HG03469 (cell line): ENCODE measurements around the gene EPSTI1.
"Not testable (repeated sequence)": the region's sequence is repeated elsewhere in the genome, so short reads cannot be mapped to it uniquely, and the experiment has no call there.

Experiments
- ATAC-seq: cut with Tn5 transposase; IDR thresholded peaks from one replicate; pipeline ENCODE4 v1.9.1; 2021; ENCODE audit warnings: mild to moderate bottlenecking, moderate library complexity, moderate number of reproducible peaks; ENCODE audit not compliant: unreplicated experiment

EPSTI1 gene

DNA sequence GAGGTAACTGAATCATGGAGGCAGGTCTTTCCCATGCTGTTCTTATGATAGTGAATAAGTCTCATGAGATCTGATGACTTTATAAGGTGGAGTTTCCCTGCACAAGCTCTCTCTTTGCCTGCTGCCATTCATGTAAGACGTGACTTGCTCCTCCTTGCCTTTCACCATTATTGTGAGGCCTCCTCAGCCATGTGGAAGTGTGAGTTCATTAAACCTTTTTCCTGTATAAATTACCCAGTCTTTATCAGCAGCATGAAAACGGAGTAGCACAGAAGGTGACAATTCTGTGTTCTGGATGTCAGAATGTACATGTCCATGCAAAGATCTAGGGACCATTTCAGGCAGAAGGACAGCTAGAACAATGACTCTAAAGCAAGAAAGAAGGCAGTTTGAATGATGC is 129.7 kb downstream of the EPSTI1 start:
- ATAC-seq, result not testable (repeated sequence)

DNA sequence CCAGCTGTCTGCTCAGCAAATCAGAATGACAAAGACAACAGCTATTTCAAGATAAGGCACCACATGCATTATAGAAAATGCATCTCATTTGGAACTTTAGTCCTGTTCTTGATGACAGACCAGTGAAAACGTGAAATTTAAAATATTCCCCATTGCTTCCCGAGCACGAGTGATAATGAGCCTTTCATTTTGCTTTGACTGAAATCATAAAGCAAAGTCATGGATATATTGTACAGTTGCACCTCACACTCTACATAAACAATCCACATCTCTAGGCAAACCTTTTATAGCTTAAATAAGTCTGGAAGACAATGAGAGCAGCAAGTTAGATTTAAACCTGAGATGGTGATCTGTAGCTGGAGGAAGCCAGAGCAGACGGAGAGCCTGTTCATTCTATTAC is 131.6 kb downstream of the EPSTI1 start:
- ATAC-seq, result no peak

DNA sequence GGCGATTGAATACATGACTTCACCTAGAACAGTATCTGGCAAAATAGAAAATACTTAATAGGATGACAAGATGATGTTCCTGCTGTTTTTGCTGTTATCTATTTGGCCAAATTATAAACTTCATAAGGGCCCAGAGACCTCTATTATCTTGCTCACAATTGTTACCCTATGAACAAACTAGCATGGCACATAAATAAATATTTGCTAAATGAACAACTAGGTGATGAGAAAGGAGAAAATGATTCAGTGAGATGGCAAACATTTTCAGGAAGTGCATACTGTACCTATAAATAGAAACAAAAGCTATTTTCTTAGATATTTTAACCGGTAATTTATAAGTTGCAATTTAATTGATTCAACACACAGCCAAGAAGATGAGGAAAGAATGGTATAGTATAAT is 132.3 kb downstream of the EPSTI1 start:
- ATAC-seq, result no peak

DNA sequence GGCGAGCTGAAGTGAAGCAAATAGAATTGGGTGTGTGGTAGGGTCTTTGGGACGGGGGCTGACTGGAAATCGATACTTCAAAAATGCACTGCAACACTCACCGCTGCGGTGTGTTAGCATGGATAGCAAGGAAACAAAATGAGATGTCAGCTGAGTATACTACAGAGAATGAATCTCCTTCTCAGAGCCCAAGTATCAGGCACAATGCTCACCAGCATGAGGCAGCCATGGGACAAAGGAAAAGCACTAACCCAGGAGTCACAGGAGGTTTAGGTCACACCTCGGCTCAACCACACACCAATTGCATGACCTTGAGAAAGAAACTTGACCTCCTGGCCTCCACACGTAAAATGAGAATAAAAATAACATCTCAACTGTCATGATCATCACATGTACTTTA is 136.6 kb downstream of the EPSTI1 start:
- no peak for ATAC-seq

DNA sequence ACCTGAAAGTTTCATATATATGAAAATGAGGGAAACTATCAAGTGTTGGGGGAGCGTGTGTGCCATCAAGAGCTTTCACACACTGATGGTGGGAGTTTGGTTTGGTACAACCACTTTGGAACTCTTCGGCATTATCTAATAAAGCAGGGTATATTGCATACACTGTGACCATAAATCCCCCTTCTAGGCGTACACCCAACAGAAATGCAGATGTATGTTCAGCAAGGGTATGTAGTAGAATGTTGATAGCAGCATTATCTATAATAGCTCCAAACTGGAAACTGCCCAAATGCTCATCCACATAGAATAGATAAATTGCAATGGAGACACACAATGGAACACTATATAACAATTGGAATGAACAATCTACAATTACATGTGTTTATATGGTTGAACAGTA is 139.9 kb downstream of the EPSTI1 start:
- ATAC-seq, result no peak

DNA sequence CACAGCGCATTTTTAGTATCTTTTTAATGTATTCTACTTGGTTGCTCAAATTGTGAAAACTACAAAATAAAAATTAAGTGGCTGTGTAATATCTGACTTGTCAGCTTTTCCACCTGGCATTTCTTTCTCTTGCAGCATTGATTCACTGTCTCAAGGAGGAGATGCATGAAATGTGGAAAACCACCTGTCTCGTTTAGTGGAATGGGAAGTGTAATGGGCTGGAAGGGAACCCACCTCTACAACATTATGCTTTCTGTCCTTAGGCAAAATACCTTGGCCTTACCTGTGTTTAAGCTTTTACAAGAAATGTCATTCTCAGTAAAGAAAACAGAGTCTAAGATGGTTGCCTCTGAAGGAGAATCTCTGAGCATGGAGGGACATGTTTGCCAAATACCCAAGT is 142.8 kb downstream of the EPSTI1 start:
- ATAC-seq, result no peak

DNA sequence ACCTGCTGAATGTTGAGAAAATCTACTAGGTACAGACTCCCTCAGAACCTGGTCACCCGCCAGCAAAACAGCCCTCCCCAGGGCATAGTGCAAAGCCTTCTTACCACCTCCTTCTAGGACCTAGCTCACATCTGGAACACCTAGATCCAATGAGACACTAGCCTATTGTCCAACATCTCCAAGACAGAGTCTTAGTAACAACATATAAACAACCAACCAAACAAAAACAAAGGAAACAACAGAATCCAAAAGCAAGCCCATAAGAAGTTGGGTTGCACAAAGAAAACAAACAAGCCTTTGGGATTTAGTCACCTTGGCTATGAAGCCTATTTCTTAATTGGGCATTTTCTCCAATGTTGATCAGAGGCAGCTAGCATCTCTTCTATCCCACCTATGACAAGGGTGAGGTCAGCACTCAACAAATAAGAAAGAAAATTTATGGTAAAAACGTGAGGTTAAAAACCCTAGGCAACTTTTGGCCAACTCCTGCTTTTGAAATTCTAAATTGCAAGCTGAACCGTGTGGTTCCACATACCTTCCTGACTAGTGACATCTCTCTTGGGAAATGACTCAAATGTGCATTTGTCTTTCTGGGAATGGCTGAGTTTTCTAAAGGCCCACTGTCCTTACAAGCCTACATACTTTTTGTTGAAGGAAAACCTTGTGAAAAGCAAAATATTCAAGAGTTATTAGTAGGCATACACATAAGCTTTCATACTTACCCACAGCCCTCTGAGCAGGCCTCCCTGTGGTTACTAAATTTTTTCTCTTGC is 144.0 kb downstream of the EPSTI1 start:
- ATAC-seq, result no peak

DNA sequence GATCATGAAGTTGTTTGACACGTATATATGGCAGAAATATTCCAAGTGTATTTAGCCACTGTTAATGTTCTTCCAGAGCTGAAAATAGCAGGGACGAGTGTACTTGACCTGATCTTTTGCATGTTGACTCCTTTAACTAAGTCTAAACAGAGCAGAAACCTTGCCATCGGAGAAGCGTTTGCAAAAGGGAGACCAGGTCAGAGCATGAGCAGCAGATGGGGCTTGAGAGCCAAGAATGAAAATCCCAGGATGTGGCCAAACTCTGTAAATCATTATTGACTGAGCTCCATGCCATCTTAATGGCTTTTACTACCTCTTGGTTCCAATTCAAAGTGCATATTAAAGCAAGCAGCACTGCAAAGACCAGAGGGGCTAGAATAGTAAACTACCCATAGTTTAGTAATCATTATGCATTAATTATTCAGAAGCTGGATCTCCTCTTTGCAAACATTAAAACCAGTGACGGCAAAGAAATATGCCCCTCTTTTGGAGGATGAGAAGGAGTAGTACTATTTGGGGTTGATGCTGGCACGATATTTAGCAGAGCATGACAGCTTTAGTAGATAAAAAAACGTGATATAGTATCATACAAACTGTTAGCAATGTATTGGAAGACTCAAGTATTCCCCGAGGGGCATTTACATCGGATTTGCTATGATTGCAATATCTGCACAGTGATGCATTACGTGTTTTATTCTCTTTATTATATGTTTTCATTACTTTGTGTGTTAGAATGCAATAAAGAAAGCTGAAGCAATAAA is 154.9 kb downstream of the EPSTI1 start:
- no peak for ATAC-seq
